GM18505 (cell line): ENCODE measurements around the gene MDM2.

ENCODE experiments used
- ATAC-seq: cut with Tn5 transposase; IDR thresholded peaks from one replicate; pipeline ENCODE4 v1.9.1; 2021; ENCODE audit not compliant: unreplicated experiment
- POLR2A ChIP-seq: IDR thresholded peaks from 4 replicates; pipeline ENCODE4 v1.6.1; 2011; ENCODE audit warnings: borderline replicate concordance; ENCODE audit not compliant: insufficient read depth, insufficient read length; ENCODE audit errors: extremely low read depth

Gene MDM2

GRCh38 chr12:68821357-68822188 is 13.6 kb downstream of the MDM2 start:
- TF ChIP-seq POLR2A, result no peak
- ATAC-seq, result no peak

- TF ChIP-seq POLR2A, result no peak
- ATAC-seq, result no peak
These were observed 15.7 kb downstream of the MDM2 start for GRCh38 chr12:68823696-68824095.

GRCh38 chr12:68824131-68824530 is 16.2 kb downstream of the MDM2 start:
- no peak for TF ChIP-seq POLR2A

GRCh38 chr12:68824597-68825250 is 16.7 kb downstream of the MDM2 start:
- no peak for ATAC-seq
- TF ChIP-seq POLR2A, result no peak

More at GRCh38 chr12:68824131-68824530, 16.2 kb downstream of the MDM2 start:
- no peak for ATAC-seq

GRCh38 chr12:68825569-68826217 is 17.7 kb downstream of the MDM2 start:
- ATAC-seq, result no peak
- TF ChIP-seq POLR2A, result no peak

- ATAC-seq, result no peak
- no peak for TF ChIP-seq POLR2A
These were observed 20.1 kb downstream of the MDM2 start for GRCh38 chr12:68827895-68828671.

- ATAC-seq, result no peak
- no peak for TF ChIP-seq POLR2A
These were observed 20.7 kb downstream of the MDM2 start for GRCh38 chr12:68828672-68829068.

GRCh38 chr12:68831272-68831671 is 23.3 kb downstream of the MDM2 start:
- no peak for ATAC-seq
- TF ChIP-seq POLR2A, result peak; percentile 16

GRCh38 chr12:68831751-68832503 is 23.9 kb downstream of the MDM2 start:
- ATAC-seq, result no peak

GRCh38 chr12:68832504-68832867 is 24.5 kb downstream of the MDM2 start:
- no peak for TF ChIP-seq POLR2A
- ATAC-seq, result no peak

More at GRCh38 chr12:68831751-68832503, 23.9 kb downstream of the MDM2 start:
- TF ChIP-seq POLR2A, result no peak

GRCh38 chr12:68833508-68833907 is 25.5 kb downstream of the MDM2 start:
- no peak for TF ChIP-seq POLR2A
- ATAC-seq, result no peak

- TF ChIP-seq POLR2A, result no peak
- ATAC-seq, result no peak
These were observed 27.4 kb downstream of the MDM2 start for GRCh38 chr12:68835333-68835908.

GRCh38 chr12:68837215-68837614 is 29.2 kb downstream of the MDM2 start:
- ATAC-seq, result no peak
- no peak for TF ChIP-seq POLR2A
